GM23338 (cell line): ENCODE measurements around the gene HMGN5. TPM values are rescaled to one million over a fixed set of nuclear protein-coding genes. Genes with fewer than 3 reads are reported as not detected.

Experiments
- ATAC-seq: fragments of 200-7000 bp; cut with Tn5 transposase; 3 replicates; pipeline ENCODE4 v1.9.1; 2020
- DNase-seq: peaks from one replicate; pipeline ENCODE4 v3.0.0-alpha.2; 2015; ENCODE audit warnings: low spot score
- H2AFZ ChIP-seq: fragments of 200-600 bp; sonication (generic); 2 replicates; pipeline ENCODE4 v1.8.0; 2016; ENCODE audit warnings: antibody characterized with exemption, mild to moderate bottlenecking, moderate library complexity
- H3F3A ChIP-seq: fragments of 200-600 bp; sonication (generic); replicated peaks from 2 replicates; pipeline ENCODE4 v1.8.0; 2017; ENCODE audit warnings: antibody characterized with exemption, mixed run types, low read depth
- H3K27ac ChIP-seq: fragments of 200-600 bp; sonication (generic); 2 replicates; pipeline ENCODE4 v1.6.1; 2016; ENCODE audit warnings: low read depth
- H3K27me3 ChIP-seq: fragments of 200-600 bp; sonication (generic); 2 replicates; pipeline ENCODE4 v1.8.0; 2016; ENCODE audit warnings: mild to moderate bottlenecking, mixed run types, moderate library complexity; ENCODE audit not compliant: insufficient read depth
- H3K36me3 ChIP-seq: fragments of 200-600 bp; sonication (generic); 2 replicates; pipeline ENCODE4 v1.8.0; 2016; ENCODE audit warnings: mild to moderate bottlenecking; ENCODE audit not compliant: insufficient read depth
- H3K4me1 ChIP-seq: fragments of 200-600 bp; sonication (generic); 2 replicates; pipeline ENCODE4 v1.8.0; 2016; ENCODE audit warnings: mild to moderate bottlenecking, moderate library complexity; ENCODE audit not compliant: insufficient read depth
- H3K4me2 ChIP-seq: fragments of 200-600 bp; sonication (generic); 2 replicates; pipeline ENCODE4 v1.7.1; 2017; ENCODE audit warnings: mixed run types
- H3K4me3 ChIP-seq: fragments of 200-600 bp; sonication (generic); 2 replicates; pipeline ENCODE4 v1.6.1; 2016; ENCODE audit warnings: mixed run types
- H3K79me2 ChIP-seq: fragments of 200-600 bp; sonication (generic); replicated peaks from 2 replicates; pipeline ENCODE4 v1.8.0; 2017; ENCODE audit warnings: mild to moderate bottlenecking; ENCODE audit not compliant: insufficient read depth
- H3K9me2 ChIP-seq: fragments of 200-600 bp; sonication (generic); 2 replicates; pipeline ENCODE4 v1.8.0; 2017; ENCODE audit not compliant: insufficient read depth
- H4K20me1 ChIP-seq: fragments of 200-600 bp; sonication (generic); replicated peaks from 2 replicates; pipeline ENCODE4 v1.8.0; 2017; ENCODE audit warnings: mild to moderate bottlenecking; ENCODE audit not compliant: insufficient read depth
- H3K27ac Mint-ChIP-seq: 2 replicates; pipeline ENCODE4 v1.8.0; 2020; ENCODE audit warnings: inconsistent platforms, mild to moderate bottlenecking, moderate library complexity, mixed read lengths
- H3K27me3 Mint-ChIP-seq: 3 replicates; pipeline ENCODE4 v1.8.0; 2022; ENCODE audit warnings: low read depth, mild to moderate bottlenecking, moderate library complexity, mixed read lengths, inconsistent platforms; ENCODE audit not compliant: insufficient read depth, poor library complexity
- H3K36me3 Mint-ChIP-seq: 3 replicates; pipeline ENCODE4 v1.8.0; 2021; ENCODE audit warnings: low read depth, mild to moderate bottlenecking, inconsistent platforms, moderate library complexity, mixed read lengths
- H3K4me1 Mint-ChIP-seq: 3 replicates; pipeline ENCODE4 v1.8.0; 2020; ENCODE audit warnings: mild to moderate bottlenecking, inconsistent platforms, mixed read lengths
- H3K4me3 Mint-ChIP-seq: 3 replicates; pipeline ENCODE4 v1.8.0; 2021; ENCODE audit warnings: moderate library complexity, mild to moderate bottlenecking, inconsistent platforms, mixed read lengths
- H3K9me3 Mint-ChIP-seq: 3 replicates; pipeline ENCODE4 v1.8.0; 2020; ENCODE audit warnings: moderate library complexity, mild to moderate bottlenecking, inconsistent platforms, mixed read lengths
- CREB1 ChIP-seq: fragments of 250-450 bp; sonication (Bioruptor Pico); IDR thresholded peaks from 2 replicates; pipeline ENCODE4 v1.5.0; 2020; ENCODE audit warnings: low read depth, mild to moderate bottlenecking, moderate library complexity
- EZH2 ChIP-seq: fragments of 200-600 bp; sonication (generic); IDR thresholded peaks from one replicate; pipeline ENCODE4 v1.8.0; 2017; ENCODE audit warnings: antibody characterized with exemption, mild to moderate bottlenecking, low read depth; ENCODE audit not compliant: unreplicated experiment
- EZH2phosphoT487 ChIP-seq: fragments of 200-600 bp; sonication (generic); IDR thresholded peaks from one replicate; pipeline ENCODE4 v1.8.1; 2018; ENCODE audit warnings: antibody characterized with exemption; ENCODE audit not compliant: unreplicated experiment
- JUNB ChIP-seq: IDR thresholded peaks from one replicate; pipeline ENCODE4 v1.6.1; 2016; ENCODE audit warnings: antibody characterized with exemption; ENCODE audit not compliant: unreplicated experiment
- NANOG ChIP-seq: IDR thresholded peaks from 2 replicates; pipeline ENCODE4 v1.6.1; 2016; ENCODE audit warnings: antibody characterized with exemption, borderline replicate concordance
- POLR2AphosphoS5 ChIP-seq: IDR thresholded peaks from 2 replicates; pipeline ENCODE4 v1.6.1; 2016; ENCODE audit warnings: antibody characterized with exemption, low read depth
- STAT1 ChIP-seq: IDR thresholded peaks from one replicate; pipeline ENCODE4 v1.6.1; 2016; ENCODE audit warnings: antibody characterized with exemption; ENCODE audit not compliant: unreplicated experiment
- ZNF114 ChIP-seq: fragments of 250-450 bp; sonication (Bioruptor Pico); IDR thresholded peaks from 2 replicates; pipeline ENCODE4 v1.5.0; 2020; ENCODE audit warnings: mild to moderate bottlenecking, moderate library complexity
- ZNF331 ChIP-seq: fragments of 250-450 bp; sonication (Bioruptor Pico); IDR thresholded peaks from 2 replicates; pipeline ENCODE4 v1.5.0; 2020; ENCODE audit warnings: low read depth, mild to moderate bottlenecking, moderate library complexity
- polyA plus RNA-seq: library from polyadenylated mRNA; unstranded; fragments of >200 nt; fragmentation: Nextera tagmentation; extraction: Ambion mirVana; gene quantifications from 2 replicates; pipeline ENCODE4 v1.2.1, GENCODE V29; 2016
- total RNA-seq: library from RNA; depleted of rRNA; stranded (reverse); fragments of >200 nt; shearing (Covaris generic); gene quantifications from 2 replicates; pipeline ENCODE4 v1.2.3, GENCODE V29; 2014
- TF ChIP-seq, protein P1 (sequence below): fragments of 250-450 bp; sonication (Bioruptor Pico); IDR thresholded peaks from 2 replicates; pipeline ENCODE4 v1.5.0; 2020; ENCODE audit warnings: mild to moderate bottlenecking, moderate library complexity
- TF ChIP-seq, protein P2 (sequence below): IDR thresholded peaks from 2 replicates; pipeline ENCODE4 v1.6.1; 2016; ENCODE audit warnings: antibody characterized with exemption
- TF ChIP-seq, protein P3 (sequence below), 2 experiments: fragments of 200-600 bp in 1 of 2; sonication (generic) in 1 of 2; conservative IDR thresholded peaks; 2 replicates each; pipeline versions ENCODE4 v1.5.1 to v1.6.1; 2016 to 2017; ENCODE audit warnings: antibody characterized with exemption in 2 of 2, low read depth in 2 of 2, mild to moderate bottlenecking in 2 of 2, moderate library complexity in 1 of 2
- TF ChIP-seq, protein P4 (sequence below): IDR thresholded peaks from one replicate; pipeline ENCODE4 v1.6.1; 2018; ENCODE audit warnings: antibody characterized with exemption; ENCODE audit not compliant: unreplicated experiment

The HMGN5 gene
- total and polyA plus RNA-seq, 2 experiments from 2014 or later: 5.2 to 155 TPM

DNA sequence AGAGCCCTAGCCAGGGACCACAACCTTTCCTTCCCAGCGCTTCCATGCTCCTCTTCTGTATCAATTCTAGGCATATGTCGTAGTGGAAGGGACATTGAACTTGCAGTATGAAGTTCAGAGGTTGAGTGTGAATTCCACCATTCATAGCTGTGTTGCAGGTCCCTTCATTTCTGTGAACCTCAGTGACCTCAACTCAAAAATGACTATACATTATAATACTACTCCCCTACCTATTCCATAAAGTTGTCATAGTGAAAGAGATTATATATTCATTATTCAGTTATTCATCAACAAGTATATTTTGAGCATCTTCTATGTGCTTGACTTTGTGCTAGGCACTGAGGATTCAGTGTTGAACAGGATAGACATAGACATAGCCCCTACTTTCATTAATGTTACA is 28.2 kb upstream of the HMGN5 start:
- no peak overlapping the region for H2AFZ ChIP-seq
- Mint-ChIP-seq H3K4me3 (no peak overlapping the region), H3K4me1 (peaks cover 18% of the 10 kb centered on the region; the same call in 2 of the 3 replicates), H3K27me3 (no peaks in the 10 kb centered on the region), H3K27ac (no peak overlapping the region), H3K36me3 (peaks cover 3% of the 10 kb centered on the region; the same call in 2 of the 3 replicates), H3K9me3 (peaks cover 3% of the 10 kb centered on the region; the same call in 1 of the 3 replicates)
- H3K4me3 ChIP-seq: no peak overlapping the region
- peaks cover 15% of the 10 kb centered on the region; the same call in 1 of the 2 replicates for H3K79me2 ChIP-seq
- H4K20me1 ChIP-seq: no peaks in the 10 kb centered on the region
- ATAC-seq (no peak), DNase-seq (no peak)
- TF ChIP-seq CREB1 (CRISPR knock-in tag) (no peak), POLR2AphosphoS5 (no peak), EZH2 (no peak), EZH2phosphoT487 (no peak), ZNF331 (no peak), JUNB (no peak), ZNF114 (CRISPR knock-in tag) (no peak), NANOG (no peak), STAT1 (no peak)
- TF ChIP-seq, protein P1, sequence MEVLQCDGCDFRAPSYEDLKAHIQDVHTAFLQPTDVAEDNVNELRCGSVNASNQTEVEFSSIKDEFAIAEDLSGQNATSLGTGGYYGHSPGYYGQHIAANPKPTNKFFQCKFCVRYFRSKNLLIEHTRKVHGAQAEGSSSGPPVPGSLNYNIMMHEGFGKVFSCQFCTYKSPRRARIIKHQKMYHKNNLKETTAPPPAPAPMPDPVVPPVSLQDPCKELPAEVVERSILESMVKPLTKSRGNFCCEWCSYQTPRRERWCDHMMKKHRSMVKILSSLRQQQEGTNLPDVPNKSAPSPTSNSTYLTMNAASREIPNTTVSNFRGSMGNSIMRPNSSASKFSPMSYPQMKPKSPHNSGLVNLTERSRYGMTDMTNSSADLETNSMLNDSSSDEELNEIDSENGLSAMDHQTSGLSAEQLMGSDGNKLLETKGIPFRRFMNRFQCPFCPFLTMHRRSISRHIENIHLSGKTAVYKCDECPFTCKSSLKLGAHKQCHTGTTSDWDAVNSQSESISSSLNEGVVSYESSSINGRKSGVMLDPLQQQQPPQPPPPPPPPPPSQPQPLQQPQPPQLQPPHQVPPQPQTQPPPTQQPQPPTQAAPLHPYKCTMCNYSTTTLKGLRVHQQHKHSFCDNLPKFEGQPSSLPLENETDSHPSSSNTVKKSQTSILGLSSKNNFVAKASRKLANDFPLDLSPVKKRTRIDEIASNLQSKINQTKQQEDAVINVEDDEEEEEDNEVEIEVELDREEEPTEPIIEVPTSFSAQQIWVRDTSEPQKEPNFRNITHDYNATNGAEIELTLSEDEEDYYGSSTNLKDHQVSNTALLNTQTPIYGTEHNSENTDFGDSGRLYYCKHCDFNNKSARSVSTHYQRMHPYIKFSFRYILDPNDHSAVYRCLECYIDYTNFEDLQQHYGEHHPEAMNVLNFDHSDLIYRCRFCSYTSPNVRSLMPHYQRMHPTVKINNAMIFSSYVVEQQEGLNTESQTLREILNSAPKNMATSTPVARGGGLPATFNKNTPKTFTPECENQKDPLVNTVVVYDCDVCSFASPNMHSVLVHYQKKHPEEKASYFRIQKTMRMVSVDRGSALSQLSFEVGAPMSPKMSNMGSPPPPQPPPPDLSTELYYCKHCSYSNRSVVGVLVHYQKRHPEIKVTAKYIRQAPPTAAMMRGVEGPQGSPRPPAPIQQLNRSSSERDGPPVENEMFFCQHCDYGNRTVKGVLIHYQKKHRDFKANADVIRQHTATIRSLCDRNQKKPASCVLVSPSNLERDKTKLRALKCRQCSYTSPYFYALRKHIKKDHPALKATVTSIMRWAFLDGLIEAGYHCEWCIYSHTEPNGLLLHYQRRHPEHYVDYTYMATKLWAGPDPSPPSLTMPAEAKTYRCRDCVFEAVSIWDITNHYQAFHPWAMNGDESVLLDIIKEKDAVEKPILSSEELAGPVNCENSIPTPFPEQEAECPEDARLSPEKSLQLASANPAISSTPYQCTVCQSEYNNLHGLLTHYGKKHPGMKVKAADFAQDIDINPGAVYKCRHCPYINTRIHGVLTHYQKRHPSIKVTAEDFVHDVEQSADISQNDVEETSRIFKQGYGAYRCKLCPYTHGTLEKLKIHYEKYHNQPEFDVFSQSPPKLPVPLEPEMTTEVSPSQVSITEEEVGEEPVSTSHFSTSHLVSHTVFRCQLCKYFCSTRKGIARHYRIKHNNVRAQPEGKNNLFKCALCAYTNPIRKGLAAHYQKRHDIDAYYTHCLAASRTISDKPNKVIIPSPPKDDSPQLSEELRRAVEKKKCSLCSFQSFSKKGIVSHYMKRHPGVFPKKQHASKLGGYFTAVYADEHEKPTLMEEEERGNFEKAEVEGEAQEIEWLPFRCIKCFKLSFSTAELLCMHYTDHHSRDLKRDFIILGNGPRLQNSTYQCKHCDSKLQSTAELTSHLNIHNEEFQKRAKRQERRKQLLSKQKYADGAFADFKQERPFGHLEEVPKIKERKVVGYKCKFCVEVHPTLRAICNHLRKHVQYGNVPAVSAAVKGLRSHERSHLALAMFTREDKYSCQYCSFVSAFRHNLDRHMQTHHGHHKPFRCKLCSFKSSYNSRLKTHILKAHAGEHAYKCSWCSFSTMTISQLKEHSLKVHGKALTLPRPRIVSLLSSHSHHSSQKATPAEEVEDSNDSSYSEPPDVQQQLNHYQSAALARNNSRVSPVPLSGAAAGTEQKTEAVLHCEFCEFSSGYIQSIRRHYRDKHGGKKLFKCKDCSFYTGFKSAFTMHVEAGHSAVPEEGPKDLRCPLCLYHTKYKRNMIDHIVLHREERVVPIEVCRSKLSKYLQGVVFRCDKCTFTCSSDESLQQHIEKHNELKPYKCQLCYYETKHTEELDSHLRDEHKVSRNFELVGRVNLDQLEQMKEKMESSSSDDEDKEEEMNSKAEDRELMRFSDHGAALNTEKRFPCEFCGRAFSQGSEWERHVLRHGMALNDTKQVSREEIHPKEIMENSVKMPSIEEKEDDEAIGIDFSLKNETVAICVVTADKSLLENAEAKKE (CRISPR knock-in tag): no peak
- TF ChIP-seq, protein P2, sequence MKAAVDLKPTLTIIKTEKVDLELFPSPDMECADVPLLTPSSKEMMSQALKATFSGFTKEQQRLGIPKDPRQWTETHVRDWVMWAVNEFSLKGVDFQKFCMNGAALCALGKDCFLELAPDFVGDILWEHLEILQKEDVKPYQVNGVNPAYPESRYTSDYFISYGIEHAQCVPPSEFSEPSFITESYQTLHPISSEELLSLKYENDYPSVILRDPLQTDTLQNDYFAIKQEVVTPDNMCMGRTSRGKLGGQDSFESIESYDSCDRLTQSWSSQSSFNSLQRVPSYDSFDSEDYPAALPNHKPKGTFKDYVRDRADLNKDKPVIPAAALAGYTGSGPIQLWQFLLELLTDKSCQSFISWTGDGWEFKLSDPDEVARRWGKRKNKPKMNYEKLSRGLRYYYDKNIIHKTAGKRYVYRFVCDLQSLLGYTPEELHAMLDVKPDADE: no peak
- TF ChIP-seq, protein P3, sequence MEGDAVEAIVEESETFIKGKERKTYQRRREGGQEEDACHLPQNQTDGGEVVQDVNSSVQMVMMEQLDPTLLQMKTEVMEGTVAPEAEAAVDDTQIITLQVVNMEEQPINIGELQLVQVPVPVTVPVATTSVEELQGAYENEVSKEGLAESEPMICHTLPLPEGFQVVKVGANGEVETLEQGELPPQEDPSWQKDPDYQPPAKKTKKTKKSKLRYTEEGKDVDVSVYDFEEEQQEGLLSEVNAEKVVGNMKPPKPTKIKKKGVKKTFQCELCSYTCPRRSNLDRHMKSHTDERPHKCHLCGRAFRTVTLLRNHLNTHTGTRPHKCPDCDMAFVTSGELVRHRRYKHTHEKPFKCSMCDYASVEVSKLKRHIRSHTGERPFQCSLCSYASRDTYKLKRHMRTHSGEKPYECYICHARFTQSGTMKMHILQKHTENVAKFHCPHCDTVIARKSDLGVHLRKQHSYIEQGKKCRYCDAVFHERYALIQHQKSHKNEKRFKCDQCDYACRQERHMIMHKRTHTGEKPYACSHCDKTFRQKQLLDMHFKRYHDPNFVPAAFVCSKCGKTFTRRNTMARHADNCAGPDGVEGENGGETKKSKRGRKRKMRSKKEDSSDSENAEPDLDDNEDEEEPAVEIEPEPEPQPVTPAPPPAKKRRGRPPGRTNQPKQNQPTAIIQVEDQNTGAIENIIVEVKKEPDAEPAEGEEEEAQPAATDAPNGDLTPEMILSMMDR (conservative IDR thresholded peaks at IDR 0.05; ENCODE audit: low read depth in 2 of 2): no peak
- TF ChIP-seq, protein P4, sequence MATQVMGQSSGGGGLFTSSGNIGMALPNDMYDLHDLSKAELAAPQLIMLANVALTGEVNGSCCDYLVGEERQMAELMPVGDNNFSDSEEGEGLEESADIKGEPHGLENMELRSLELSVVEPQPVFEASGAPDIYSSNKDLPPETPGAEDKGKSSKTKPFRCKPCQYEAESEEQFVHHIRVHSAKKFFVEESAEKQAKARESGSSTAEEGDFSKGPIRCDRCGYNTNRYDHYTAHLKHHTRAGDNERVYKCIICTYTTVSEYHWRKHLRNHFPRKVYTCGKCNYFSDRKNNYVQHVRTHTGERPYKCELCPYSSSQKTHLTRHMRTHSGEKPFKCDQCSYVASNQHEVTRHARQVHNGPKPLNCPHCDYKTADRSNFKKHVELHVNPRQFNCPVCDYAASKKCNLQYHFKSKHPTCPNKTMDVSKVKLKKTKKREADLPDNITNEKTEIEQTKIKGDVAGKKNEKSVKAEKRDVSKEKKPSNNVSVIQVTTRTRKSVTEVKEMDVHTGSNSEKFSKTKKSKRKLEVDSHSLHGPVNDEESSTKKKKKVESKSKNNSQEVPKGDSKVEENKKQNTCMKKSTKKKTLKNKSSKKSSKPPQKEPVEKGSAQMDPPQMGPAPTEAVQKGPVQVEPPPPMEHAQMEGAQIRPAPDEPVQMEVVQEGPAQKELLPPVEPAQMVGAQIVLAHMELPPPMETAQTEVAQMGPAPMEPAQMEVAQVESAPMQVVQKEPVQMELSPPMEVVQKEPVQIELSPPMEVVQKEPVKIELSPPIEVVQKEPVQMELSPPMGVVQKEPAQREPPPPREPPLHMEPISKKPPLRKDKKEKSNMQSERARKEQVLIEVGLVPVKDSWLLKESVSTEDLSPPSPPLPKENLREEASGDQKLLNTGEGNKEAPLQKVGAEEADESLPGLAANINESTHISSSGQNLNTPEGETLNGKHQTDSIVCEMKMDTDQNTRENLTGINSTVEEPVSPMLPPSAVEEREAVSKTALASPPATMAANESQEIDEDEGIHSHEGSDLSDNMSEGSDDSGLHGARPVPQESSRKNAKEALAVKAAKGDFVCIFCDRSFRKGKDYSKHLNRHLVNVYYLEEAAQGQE: no peak
- H3K9me2 ChIP-seq: no peaks in the 10 kb centered on the region
- no peaks in the 10 kb centered on the region for H3K27me3 ChIP-seq
- H3F3A ChIP-seq: no peaks in the 10 kb centered on the region
- H3K36me3 ChIP-seq: no peaks in the 10 kb centered on the region
- no peak overlapping the region for H3K4me2 ChIP-seq
- no peak overlapping the region for H3K27ac ChIP-seq
- peaks cover 14% of the 10 kb centered on the region; the same call in 1 of the 2 replicates for H3K4me1 ChIP-seq
